HepG2 (cell line): ENCODE results near the gene PLXNC1. TPM values are rescaled to one million over a fixed set of nuclear protein-coding genes. Genes with fewer than 3 reads are reported as not detected.

ENCODE experiments used
- ATAC-seq: fragments of 200-7000 bp; cut with Tn5 transposase; 3 replicates; pipeline ENCODE4 v1.9.1; 2020; ENCODE audit warnings: mild to moderate bottlenecking, moderate library complexity
- BruUV-seq: library from RNA; stranded (reverse); fragments of 400-500 nt; replicated peaks from 2 replicates; lab custom pipeline; 2021; lab: Mats Ljungman, UMichigan
- CTCF ChIA-PET: fragments of 300-600 bp; formaldehyde crosslinking; extraction: SDS; loops from one replicate; lab custom pipeline; 2021; ENCODE audit warnings: low total read pairs, inconsistent platforms, low intra/inter-chr PET ratio; lab: Yijun Ruan, JAX
- POLR2A ChIA-PET: fragments of 350-600 bp; sonication (Branson Sonifier 250); formaldehyde crosslinking; loops from one replicate; lab custom pipeline; 2020; ENCODE audit warnings: antibody characterized with exemption, inconsistent platforms; lab: Yijun Ruan, JAX
- DNase-seq: peaks from one replicate; pipeline ENCODE4 v3.0.0-alpha.2; 2015; ENCODE audit warnings: low spot score
- FAIRE-seq: peaks from 3 replicates; lab custom pipeline; 2011; peaks lifted over from hg19 to GRCh38; lab: Jason Lieb, UNC
- H2AFZ ChIP-seq: one replicate; pipeline ENCODE4 v1.6.1; 2011; ENCODE audit warnings: low read length, inconsistent platforms
- H3K27ac ChIP-seq: fragments of 300-600 bp; 3 replicates; pipeline ENCODE4 v1.8.0; 2011; ENCODE audit warnings: mixed run types, mild to moderate bottlenecking, mixed read lengths, low read length, inconsistent platforms; ENCODE audit not compliant: insufficient read depth; ENCODE audit errors: extremely low read length
- H3K27me3 ChIP-seq, 2 experiments: fragments of 200-600 bp in 1 of 2; 2 replicates in 1 of 2; 3 replicates in 1 of 2; pipeline versions ENCODE4 v1.6.0 to v1.8.0; 2011; ENCODE audit warnings: low read length in 2 of 2, mild to moderate bottlenecking in 2 of 2, moderate library complexity in 2 of 2, inconsistent platforms in 1 of 2; ENCODE audit not compliant: insufficient read depth in 2 of 2, control insufficient read depth in 1 of 2
- H3K36me3 ChIP-seq, 2 experiments: fragments of 200-600 bp in 1 of 2; replicated peaks in 1 of 2; 2 replicates in 1 of 2; 3 replicates in 1 of 2; pipeline versions ENCODE4 v1.5.1 to v1.8.0; 2011; ENCODE audit warnings: low read length in 2 of 2, inconsistent platforms in 1 of 2; ENCODE audit not compliant: insufficient read depth in 2 of 2, control insufficient read depth in 1 of 2
- H3K4me1 ChIP-seq: 2 replicates; pipeline ENCODE4 v1.5.1; 2012; ENCODE audit warnings: low read length, inconsistent platforms; ENCODE audit not compliant: insufficient read depth
- H3K4me2 ChIP-seq: 2 replicates; pipeline ENCODE4 v1.6.0; 2011; ENCODE audit warnings: low read depth, low read length, inconsistent platforms
- H3K4me3 ChIP-seq, 3 experiments: fragments of 200-600 bp in 1 of 3; sonication (generic), shearing (Covaris generic) in 1 of 3; replicated peaks in 1 of 3; 2 replicates each; pipeline ENCODE4 v1.5.1; 2011 to 2016; ENCODE audit warnings: low read length in 3 of 3, inconsistent platforms in 2 of 3, low read depth in 2 of 3, mild to moderate bottlenecking in 2 of 3, control low read depth in 1 of 3, mixed read lengths in 1 of 3; ENCODE audit not compliant: insufficient read depth in 1 of 3
- H3K79me2 ChIP-seq: one replicate; pipeline ENCODE4 v1.6.1; 2011; ENCODE audit warnings: low read length, inconsistent platforms; ENCODE audit not compliant: insufficient read depth
- H3K9ac ChIP-seq: 2 replicates; pipeline ENCODE4 v1.6.0; 2011; ENCODE audit warnings: mild to moderate bottlenecking, low read depth, low read length, inconsistent platforms; ENCODE audit not compliant: insufficient read depth
- H3K9me3 ChIP-seq: 2 replicates; pipeline ENCODE4 v1.5.1; 2012; ENCODE audit warnings: mild to moderate bottlenecking, low read length
- H4K20me1 ChIP-seq: 2 replicates; pipeline ENCODE4 v1.6.0; 2011; ENCODE audit warnings: inconsistent platforms, mild to moderate bottlenecking, low read length, moderate library complexity; ENCODE audit not compliant: insufficient read depth
- FOXJ3 ChIP-seq: sonication (generic); formaldehyde crosslinking; IDR thresholded peaks from 2 replicates; pipeline ENCODE4 v1.4.0; 2020; ENCODE audit warnings: missing genetic modification reagents, mild to moderate bottlenecking, borderline replicate concordance
- ZNF24 ChIP-seq: fragments of 450-650 bp; IDR thresholded peaks from 2 replicates; pipeline ENCODE4 v1.6.1; 2017; ENCODE audit warnings: antibody characterized with exemption, mild to moderate bottlenecking
- ZNF547 ChIP-seq: sonication (generic); formaldehyde crosslinking; IDR thresholded peaks from 2 replicates; pipeline ENCODE4 v1.5.1; 2020; ENCODE audit warnings: mild to moderate bottlenecking, missing genetic modification reagents
- WGBS: methylation state at CpG from one replicate; pipeline ENCODE4 v1.1.6; 2017; ENCODE audit warnings: low lambda C conversion rate; 5-methylcytosine and 5-hydroxymethylcytosine counted together
- in situ Hi-C: cut with HindIII; loops from 2 replicates; pipeline ENCODE4 v1.10.0; 2017; ENCODE audit warnings: low pct_unique_long_range_greater_than_20kb; ENCODE audit not compliant: extremely low pct_ligation_motif_present
- intact Hi-C: fragments of 100-400 bp; cut with micrococcal nuclease; formaldehyde crosslinking; loops from one replicate; pipeline ENCODE4 v1.10.0; 2022; ENCODE audit not compliant: unreplicated experiment
- polyA plus RNA-seq, 8 experiments: library from polyadenylated mRNA; depleted of rRNA in 3 of 8; stranded (reverse) in 7 of 8; unstranded in 1 of 8; fragments of >200 nt; fragmentation: Illumina TruSeq in 4 of 8; extraction: Trizol in 4 of 8; gene quantifications; 2 replicates each; pipeline versions ENCODE4 v1.2.1 to v1.2.3, GENCODE V29; 2011 to 2016; ENCODE audit warnings: low read depth in 4 of 8, missing spikeins in 1 of 8, mixed read lengths in 1 of 8; ENCODE audit not compliant: insufficient read depth in 1 of 8
- total RNA-seq, 5 experiments: library from RNA; depleted of rRNA; stranded (reverse); fragments of >200 nt; fragmentation: Illumina TruSeq; extraction: Trizol; gene quantifications; 2 replicates each; pipeline ENCODE4 v1.2.3, GENCODE V29; 2016; ENCODE audit warnings: low read depth in 1 of 5
- TF ChIP-seq, protein P1 (sequence below): sonication (generic); formaldehyde crosslinking; IDR thresholded peaks from 2 replicates; pipeline ENCODE4 v1.9.0; 2022; ENCODE audit warnings: missing genetic modification reagents, mild to moderate bottlenecking, borderline replicate concordance

Gene PLXNC1
- total and polyA plus RNA-seq, 2 of the 13 experiments (the other 11 are each of a cell fraction or from before 2014, with no cell fraction given): 6.6 to 11.2 TPM

DNA sequence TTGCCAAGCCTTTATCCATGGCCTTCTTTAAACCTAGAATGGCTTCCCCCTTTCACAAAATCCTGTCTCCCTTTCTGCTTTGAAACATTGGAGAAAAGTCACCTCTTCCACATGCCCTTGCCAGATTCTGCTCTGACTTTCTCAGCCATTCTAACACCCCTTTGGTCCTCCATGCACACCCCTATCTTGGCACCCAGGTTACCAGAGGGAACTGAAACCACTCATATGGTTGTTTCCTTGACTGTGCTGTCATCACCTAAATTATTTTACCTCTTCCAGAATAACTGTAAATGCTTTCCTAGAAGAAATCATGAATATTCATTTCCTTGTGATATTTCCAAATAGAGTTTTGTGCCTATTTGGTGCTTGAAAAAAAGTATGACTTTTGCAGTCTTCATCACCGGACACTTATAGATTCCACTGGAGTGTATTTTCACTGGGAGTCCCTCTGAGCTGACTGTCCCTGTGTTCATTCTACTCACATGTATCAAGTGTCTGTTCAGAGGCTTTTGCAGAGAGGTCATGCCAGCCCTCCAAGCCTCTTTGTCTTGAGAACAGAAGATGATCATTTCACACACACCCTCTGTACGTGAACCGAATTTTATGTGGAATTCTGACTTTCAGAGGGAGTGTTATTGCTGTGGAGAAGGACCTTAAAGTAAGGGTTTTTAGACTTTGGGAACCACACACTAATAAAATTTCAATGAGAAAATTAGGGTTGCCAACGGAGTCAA lies 74.1 kb downstream of the PLXNC1 start (continued):
- TF ChIP-seq, protein P1, sequence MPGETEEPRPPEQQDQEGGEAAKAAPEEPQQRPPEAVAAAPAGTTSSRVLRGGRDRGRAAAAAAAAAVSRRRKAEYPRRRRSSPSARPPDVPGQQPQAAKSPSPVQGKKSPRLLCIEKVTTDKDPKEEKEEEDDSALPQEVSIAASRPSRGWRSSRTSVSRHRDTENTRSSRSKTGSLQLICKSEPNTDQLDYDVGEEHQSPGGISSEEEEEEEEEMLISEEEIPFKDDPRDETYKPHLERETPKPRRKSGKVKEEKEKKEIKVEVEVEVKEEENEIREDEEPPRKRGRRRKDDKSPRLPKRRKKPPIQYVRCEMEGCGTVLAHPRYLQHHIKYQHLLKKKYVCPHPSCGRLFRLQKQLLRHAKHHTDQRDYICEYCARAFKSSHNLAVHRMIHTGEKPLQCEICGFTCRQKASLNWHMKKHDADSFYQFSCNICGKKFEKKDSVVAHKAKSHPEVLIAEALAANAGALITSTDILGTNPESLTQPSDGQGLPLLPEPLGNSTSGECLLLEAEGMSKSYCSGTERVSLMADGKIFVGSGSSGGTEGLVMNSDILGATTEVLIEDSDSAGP (CRISPR knock-in tag): no peak
- TF ChIP-seq ZNF547: no peak
- no peak for TF ChIP-seq FOXJ3 (CRISPR knock-in tag)

DNA sequence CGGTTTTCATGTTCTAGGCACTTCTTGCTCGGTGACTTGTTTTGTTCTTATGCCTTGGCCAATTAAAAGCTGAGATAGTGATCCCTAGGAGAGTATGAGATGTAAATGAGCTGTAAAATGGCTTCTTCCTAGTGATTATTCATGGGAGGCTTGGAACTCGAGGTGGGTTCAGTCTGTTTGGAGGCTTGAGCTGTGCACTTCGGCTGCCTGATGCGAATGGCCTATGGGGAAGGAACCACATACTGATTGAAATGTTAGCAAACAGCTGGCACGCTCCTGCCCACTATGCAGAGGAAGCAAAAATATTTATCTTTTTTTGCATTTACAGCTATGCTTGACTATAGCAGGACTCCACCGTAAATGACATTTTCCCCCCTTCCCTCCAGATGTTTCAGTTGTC lies 75.5 kb downstream of the PLXNC1 start:
- no peaks in the 10 kb centered on the region for H3K79me2 ChIP-seq
- intact Hi-C loops: no loop called here
- DNase-seq (no peak), FAIRE-seq (no peak)
- no peaks in the 10 kb centered on the region for H4K20me1 ChIP-seq
- H3K27me3 ChIP-seq: no peaks in the 10 kb centered on the region
- no TSS peak for BruUV-seq
- H3K4me1 ChIP-seq: peaks cover 23% of the 10 kb centered on the region
- TF ChIP-seq ZNF24: no peak
- TF ChIP-seq, all 625 proteins: peak for 0
- Histone ChIP-seq H3K9me3 (no peaks in the 10 kb centered on the region), H3K27ac (no peak overlapping the region), H3K9ac (no peak overlapping the region), H3K4me2 (no peak overlapping the region), H3K4me3 (no peak overlapping the region), H3K36me3 (peaks cover 15 to 21% of the 10 kb centered on the region in 2 experiments), H2AFZ (no peak overlapping the region)
- ChIA-PET POLR2A (no interaction called here), CTCF (no interaction called here)
- WGBS: 94% methylated on average over 7 of the region's 7 CpGs
- in situ Hi-C loops: no loop called here
- ATAC-seq: no peak
